WTC11 (cell line): ENCODE results near the gene PRKCZ. TPM values are rescaled to one million over a fixed set of nuclear protein-coding genes. Genes with fewer than 3 reads are reported as not detected.

Source experiments
- ATAC-seq: fragments of 200-7000 bp; cut with Tn5 transposase; 2 replicates; pipeline ENCODE4 v1.10.0; 2021; ENCODE audit warnings: mild to moderate bottlenecking, moderate library complexity
- CTCF ChIA-PET: fragments of 300-600 bp; sonication (Branson Sonifier 250); formaldehyde crosslinking; loops from one replicate; lab custom pipeline; 2021; ENCODE audit warnings: antibody characterized with exemption; lab: Charles Lee
- POLR2A ChIA-PET: fragments of 350-600 bp; sonication (Branson Sonifier 250); formaldehyde crosslinking; loops from one replicate; lab custom pipeline; 2021; ENCODE audit warnings: antibody characterized with exemption; lab: Charles Lee
- DNase-seq: peaks from one replicate; pipeline ENCODE4 v3.0.0; 2021; ENCODE audit warnings: low spot score
- H3K27ac Mint-ChIP-seq: 2 replicates; pipeline ENCODE4 v1.8.0; 2021; ENCODE audit warnings: mixed read lengths
- H3K27me3 Mint-ChIP-seq: 2 replicates; pipeline ENCODE4 v1.8.0; 2021; ENCODE audit warnings: low read depth, mild to moderate bottlenecking, moderate library complexity, mixed read lengths
- H3K36me3 Mint-ChIP-seq: 2 replicates; pipeline ENCODE4 v1.8.0; 2021; ENCODE audit warnings: mixed read lengths
- H3K4me1 Mint-ChIP-seq: 2 replicates; pipeline ENCODE4 v1.8.0; 2022; ENCODE audit warnings: mixed read lengths
- H3K4me3 Mint-ChIP-seq: 2 replicates; pipeline ENCODE4 v1.8.0; 2021; ENCODE audit warnings: mild to moderate bottlenecking, moderate library complexity, mixed read lengths
- H3K9me3 Mint-ChIP-seq: 2 replicates; pipeline ENCODE4 v1.8.0; 2021; ENCODE audit warnings: mixed read lengths
- ATF1 ChIP-seq: sonication (generic); formaldehyde crosslinking; IDR thresholded peaks from 2 replicates; pipeline ENCODE4 v1.8.1; 2023; ENCODE audit warnings: mild to moderate bottlenecking, moderate library complexity, missing genetic modification reagents
- CBFB ChIP-seq: sonication (generic); formaldehyde crosslinking; IDR thresholded peaks from 2 replicates; pipeline ENCODE4 v1.8.1; 2022; ENCODE audit warnings: mild to moderate bottlenecking, low read depth, missing genetic modification reagents
- EMX1 ChIP-seq: fragments of 250-450 bp; sonication (Bioruptor Pico); IDR thresholded peaks from 2 replicates; pipeline ENCODE4 v1.8.0; 2021; ENCODE audit warnings: mild to moderate bottlenecking
- ESRRA ChIP-seq: sonication (generic); formaldehyde crosslinking; IDR thresholded peaks from 2 replicates; pipeline ENCODE4 v1.8.1; 2022; ENCODE audit warnings: mild to moderate bottlenecking, missing genetic modification reagents, borderline replicate concordance
- GABPB1 ChIP-seq: sonication (generic); formaldehyde crosslinking; IDR thresholded peaks from 2 replicates; pipeline ENCODE4 v1.8.1; 2023; ENCODE audit warnings: mild to moderate bottlenecking, missing genetic modification reagents
- NFYB ChIP-seq: sonication (generic); formaldehyde crosslinking; conservative IDR thresholded peaks from 2 replicates; pipeline ENCODE4 v1.8.0; 2022; ENCODE audit warnings: low read depth, missing genetic modification reagents
- ZBTB21 ChIP-seq: sonication (generic); formaldehyde crosslinking; IDR thresholded peaks from 2 replicates; pipeline ENCODE4 v1.8.1; 2023; ENCODE audit warnings: mild to moderate bottlenecking, missing genetic modification reagents, borderline replicate concordance
- ZNF232 ChIP-seq: sonication (generic); formaldehyde crosslinking; IDR thresholded peaks from 2 replicates; pipeline ENCODE4 v1.8.0; 2022; ENCODE audit warnings: mild to moderate bottlenecking, missing genetic modification reagents
- total RNA-seq: library from RNA; stranded (reverse); gene quantifications from 3 replicates; pipeline ENCODE4 v1.2.3, GENCODE V29; 2021
- TF ChIP-seq, protein P1 (sequence below): fragments of 250-450 bp; sonication (Bioruptor Pico); IDR thresholded peaks from 2 replicates; pipeline ENCODE4 v1.9.0; 2021; ENCODE audit warnings: mild to moderate bottlenecking
- TF ChIP-seq, protein P2 (sequence below): sonication (generic); formaldehyde crosslinking; IDR thresholded peaks from 2 replicates; pipeline ENCODE4 v1.8.0; 2022; ENCODE audit warnings: mild to moderate bottlenecking, missing genetic modification reagents
- TF ChIP-seq, protein P3 (sequence below): sonication (generic); formaldehyde crosslinking; conservative IDR thresholded peaks from 2 replicates; pipeline ENCODE4 v1.8.1; 2023; ENCODE audit warnings: mild to moderate bottlenecking, low read depth, missing genetic modification reagents, moderate library complexity
- TF ChIP-seq, protein P4 (sequence below): sonication (generic); formaldehyde crosslinking; IDR thresholded peaks from 2 replicates; pipeline ENCODE4 v1.8.1; 2023; ENCODE audit warnings: mild to moderate bottlenecking, missing genetic modification reagents
- TF ChIP-seq, protein P5 (sequence below): sonication (generic); formaldehyde crosslinking; IDR thresholded peaks from 2 replicates; pipeline ENCODE4 v1.8.0; 2022; ENCODE audit warnings: mild to moderate bottlenecking, missing genetic modification reagents

PRKCZ gene
- total RNA-seq, 1 experiment from 2014 or later, result 52.5 TPM

DNA sequence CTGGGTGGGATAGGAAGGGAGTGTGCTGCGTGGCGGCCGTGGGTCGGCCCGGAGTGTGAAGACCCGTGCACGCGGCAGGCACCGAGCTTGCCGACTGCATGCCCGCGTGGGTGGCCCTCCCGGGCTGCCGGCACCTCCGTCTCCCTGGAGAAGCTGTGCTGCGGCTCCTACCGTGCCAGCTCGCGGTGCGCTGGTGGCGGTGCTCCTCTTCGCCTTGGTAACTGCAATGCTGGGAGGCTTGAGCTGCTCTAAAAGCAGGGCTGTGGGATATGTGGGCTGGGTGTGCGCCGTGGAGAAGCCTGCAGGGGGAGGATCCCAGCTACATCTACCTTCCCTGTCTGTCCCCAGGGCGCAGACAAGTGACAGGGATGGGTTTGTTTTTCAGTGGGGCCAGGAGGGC is 28.7 kb upstream of the PRKCZ start:
- peaks cover 8% of the 10 kb centered on the region for H3K4me1 Mint-ChIP-seq
- no peak for DNase-seq
- H3K4me3 Mint-ChIP-seq, result no peak overlapping the region
- no peaks in the 10 kb centered on the region for H3K36me3 Mint-ChIP-seq
- POLR2A ChIA-PET, result no interaction called here
- no peaks in the 10 kb centered on the region for H3K9me3 Mint-ChIP-seq
- no peak overlapping the region for H3K27ac Mint-ChIP-seq
- CTCF ChIA-PET, result interaction anchor here (0.8 to 7.9 kb wide), 6 partner anchors 10 to 77 kb away, joined by 3 to 89 read pairs (median 4); no protein-coding TSS in a partner anchor
- H3K27me3 Mint-ChIP-seq, result peaks cover 31% of the 10 kb centered on the region
- no peak for ATAC-seq
- TF ChIP-seq, protein P1, sequence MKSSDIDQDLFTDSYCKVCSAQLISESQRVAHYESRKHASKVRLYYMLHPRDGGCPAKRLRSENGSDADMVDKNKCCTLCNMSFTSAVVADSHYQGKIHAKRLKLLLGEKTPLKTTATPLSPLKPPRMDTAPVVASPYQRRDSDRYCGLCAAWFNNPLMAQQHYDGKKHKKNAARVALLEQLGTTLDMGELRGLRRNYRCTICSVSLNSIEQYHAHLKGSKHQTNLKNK (CRISPR knock-in tag), result no peak
- TF ChIP-seq, protein P2, sequence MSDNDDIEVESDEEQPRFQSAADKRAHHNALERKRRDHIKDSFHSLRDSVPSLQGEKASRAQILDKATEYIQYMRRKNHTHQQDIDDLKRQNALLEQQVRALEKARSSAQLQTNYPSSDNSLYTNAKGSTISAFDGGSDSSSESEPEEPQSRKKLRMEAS (CRISPR knock-in tag), result no peak
- TF ChIP-seq ZBTB21 (CRISPR knock-in tag) (no peak), ESRRA (CRISPR knock-in tag) (no peak), EMX1 (CRISPR knock-in tag) (no peak), NFYB (no peak), GABPB1 (no peak)
- TF ChIP-seq, protein P3, sequence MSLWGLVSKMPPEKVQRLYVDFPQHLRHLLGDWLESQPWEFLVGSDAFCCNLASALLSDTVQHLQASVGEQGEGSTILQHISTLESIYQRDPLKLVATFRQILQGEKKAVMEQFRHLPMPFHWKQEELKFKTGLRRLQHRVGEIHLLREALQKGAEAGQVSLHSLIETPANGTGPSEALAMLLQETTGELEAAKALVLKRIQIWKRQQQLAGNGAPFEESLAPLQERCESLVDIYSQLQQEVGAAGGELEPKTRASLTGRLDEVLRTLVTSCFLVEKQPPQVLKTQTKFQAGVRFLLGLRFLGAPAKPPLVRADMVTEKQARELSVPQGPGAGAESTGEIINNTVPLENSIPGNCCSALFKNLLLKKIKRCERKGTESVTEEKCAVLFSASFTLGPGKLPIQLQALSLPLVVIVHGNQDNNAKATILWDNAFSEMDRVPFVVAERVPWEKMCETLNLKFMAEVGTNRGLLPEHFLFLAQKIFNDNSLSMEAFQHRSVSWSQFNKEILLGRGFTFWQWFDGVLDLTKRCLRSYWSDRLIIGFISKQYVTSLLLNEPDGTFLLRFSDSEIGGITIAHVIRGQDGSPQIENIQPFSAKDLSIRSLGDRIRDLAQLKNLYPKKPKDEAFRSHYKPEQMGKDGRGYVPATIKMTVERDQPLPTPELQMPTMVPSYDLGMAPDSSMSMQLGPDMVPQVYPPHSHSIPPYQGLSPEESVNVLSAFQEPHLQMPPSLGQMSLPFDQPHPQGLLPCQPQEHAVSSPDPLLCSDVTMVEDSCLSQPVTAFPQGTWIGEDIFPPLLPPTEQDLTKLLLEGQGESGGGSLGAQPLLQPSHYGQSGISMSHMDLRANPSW (CRISPR knock-in tag), result no peak
- TF ChIP-seq, protein P4, sequence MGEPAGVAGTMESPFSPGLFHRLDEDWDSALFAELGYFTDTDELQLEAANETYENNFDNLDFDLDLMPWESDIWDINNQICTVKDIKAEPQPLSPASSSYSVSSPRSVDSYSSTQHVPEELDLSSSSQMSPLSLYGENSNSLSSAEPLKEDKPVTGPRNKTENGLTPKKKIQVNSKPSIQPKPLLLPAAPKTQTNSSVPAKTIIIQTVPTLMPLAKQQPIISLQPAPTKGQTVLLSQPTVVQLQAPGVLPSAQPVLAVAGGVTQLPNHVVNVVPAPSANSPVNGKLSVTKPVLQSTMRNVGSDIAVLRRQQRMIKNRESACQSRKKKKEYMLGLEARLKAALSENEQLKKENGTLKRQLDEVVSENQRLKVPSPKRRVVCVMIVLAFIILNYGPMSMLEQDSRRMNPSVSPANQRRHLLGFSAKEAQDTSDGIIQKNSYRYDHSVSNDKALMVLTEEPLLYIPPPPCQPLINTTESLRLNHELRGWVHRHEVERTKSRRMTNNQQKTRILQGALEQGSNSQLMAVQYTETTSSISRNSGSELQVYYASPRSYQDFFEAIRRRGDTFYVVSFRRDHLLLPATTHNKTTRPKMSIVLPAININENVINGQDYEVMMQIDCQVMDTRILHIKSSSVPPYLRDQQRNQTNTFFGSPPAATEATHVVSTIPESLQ, result no peak

DNA sequence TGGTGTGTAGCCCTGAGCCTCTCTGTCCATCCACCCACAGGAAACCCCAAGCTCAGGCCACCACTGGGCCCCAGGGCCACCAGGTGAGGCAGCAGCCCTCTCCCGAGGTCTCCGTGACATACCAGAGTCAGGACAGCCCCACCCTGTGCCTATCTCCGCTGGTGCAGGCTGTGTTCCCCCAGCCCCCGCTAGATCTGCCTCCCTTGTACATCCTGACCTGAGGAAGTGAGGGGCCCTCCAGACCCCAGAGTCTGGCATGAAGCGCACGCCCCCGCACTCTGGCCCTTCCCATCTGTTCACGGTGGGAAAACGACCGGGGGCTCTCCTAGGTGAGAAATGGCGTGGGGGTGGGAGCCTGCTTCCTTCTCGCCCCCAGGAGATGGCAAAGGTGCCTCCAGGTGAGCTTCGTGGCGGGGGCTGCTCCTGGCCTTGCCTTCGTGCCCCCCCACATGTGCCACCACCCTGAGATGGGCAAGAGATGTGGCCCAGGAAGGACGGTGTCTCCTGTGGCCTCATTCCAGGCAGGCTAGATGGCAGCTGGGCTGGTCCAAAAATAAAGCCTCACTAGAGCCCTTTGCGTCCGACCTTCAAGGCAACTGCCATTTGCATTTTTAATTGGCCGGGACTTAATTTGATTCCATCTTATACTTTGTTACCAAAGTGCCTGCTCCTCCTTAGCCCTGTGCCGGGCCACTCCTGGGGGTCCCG is 28.0 kb upstream of the PRKCZ start:
- peaks cover 8% of the 10 kb centered on the region for H3K4me1 Mint-ChIP-seq
- H3K4me3 Mint-ChIP-seq, result no peak overlapping the region
- no peak for DNase-seq
- ChIA-PET CTCF (interaction anchor here (0.8 to 7.9 kb wide), 6 partner anchors 9 to 78 kb away, joined by 3 to 89 read pairs (median 4); no protein-coding TSS in a partner anchor), POLR2A (no interaction called here)
- TF ChIP-seq, protein P2 (CRISPR knock-in tag), result no peak
- no peak for TF ChIP-seq ATF1 (CRISPR knock-in tag)
- TF ChIP-seq, protein P5, sequence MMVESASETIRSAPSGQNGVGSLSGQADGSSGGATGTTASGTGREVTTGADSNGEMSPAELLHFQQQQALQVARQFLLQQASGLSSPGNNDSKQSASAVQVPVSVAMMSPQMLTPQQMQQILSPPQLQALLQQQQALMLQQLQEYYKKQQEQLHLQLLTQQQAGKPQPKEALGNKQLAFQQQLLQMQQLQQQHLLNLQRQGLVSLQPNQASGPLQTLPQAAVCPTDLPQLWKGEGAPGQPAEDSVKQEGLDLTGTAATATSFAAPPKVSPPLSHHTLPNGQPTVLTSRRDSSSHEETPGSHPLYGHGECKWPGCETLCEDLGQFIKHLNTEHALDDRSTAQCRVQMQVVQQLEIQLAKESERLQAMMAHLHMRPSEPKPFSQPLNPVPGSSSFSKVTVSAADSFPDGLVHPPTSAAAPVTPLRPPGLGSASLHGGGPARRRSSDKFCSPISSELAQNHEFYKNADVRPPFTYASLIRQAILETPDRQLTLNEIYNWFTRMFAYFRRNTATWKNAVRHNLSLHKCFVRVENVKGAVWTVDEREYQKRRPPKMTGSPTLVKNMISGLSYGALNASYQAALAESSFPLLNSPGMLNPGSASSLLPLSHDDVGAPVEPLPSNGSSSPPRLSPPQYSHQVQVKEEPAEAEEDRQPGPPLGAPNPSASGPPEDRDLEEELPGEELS (CRISPR knock-in tag), result no peak
- no peak for TF ChIP-seq ZNF232 (CRISPR knock-in tag)
- peaks cover 29% of the 10 kb centered on the region for H3K27me3 Mint-ChIP-seq
- no peak for ATAC-seq
- no peaks in the 10 kb centered on the region for H3K9me3 Mint-ChIP-seq
- no peaks in the 10 kb centered on the region for H3K36me3 Mint-ChIP-seq
- no peak overlapping the region for H3K27ac Mint-ChIP-seq

DNA sequence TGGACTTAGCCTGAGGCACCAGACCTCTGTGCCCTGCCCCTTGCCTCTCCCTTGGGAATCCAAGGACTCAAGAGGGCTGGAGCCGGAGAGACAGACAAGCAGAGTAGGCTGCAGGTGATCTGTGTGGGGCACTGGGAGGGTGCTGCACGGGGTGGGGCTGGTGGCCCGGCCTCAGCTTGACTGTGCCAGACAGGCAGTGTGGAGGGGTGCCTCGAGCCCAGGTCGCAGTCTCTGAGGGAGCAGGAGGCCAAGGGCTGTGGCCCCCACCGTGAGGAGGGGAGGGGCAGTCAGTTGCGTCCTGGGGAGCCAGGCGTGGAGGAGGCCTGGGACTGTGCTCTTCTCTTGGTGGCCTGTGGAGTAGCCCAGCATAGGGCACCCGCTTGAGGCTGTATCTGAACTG is 27.0 kb upstream of the PRKCZ start:
- Mint-ChIP-seq H3K4me3 (no peak overlapping the region), H3K4me1 (peaks cover 4% of the 10 kb centered on the region), H3K9me3 (no peaks in the 10 kb centered on the region), H3K27me3 (peaks cover 22% of the 10 kb centered on the region), H3K36me3 (no peaks in the 10 kb centered on the region), H3K27ac (no peak overlapping the region)
- ChIA-PET POLR2A (no interaction called here), CTCF (interaction anchor here (2.2 to 7.9 kb wide), 2 partner anchors 8 to 22 kb away, joined by 6 to 89 read pairs; no protein-coding TSS in a partner anchor)
- no peak for ATAC-seq
- no peak for TF ChIP-seq ZNF232 (CRISPR knock-in tag)
- no peak for TF ChIP-seq CBFB
- DNase-seq, result no peak
